Measurements from ENCODE around the gene DAZAP1.
A peak's percentile ranks its signal among the peaks of the same experiment; 100 is the strongest.

The DAZAP1 gene

GRCh38 chr19:1399079-1399478, 8.3 kb upstream of the DAZAP1 start:
- Histone ChIP-seq H3K9ac (ENCODE audit: low read length) (no peak overlapping the region), H3K4me1 (ENCODE audit: control insufficient read depth, insufficient read depth, low read length) (peaks cover 25% of the 10 kb centered on the region), H3K36me3 (ENCODE audit: control insufficient read depth, insufficient read depth, low read length) (no peaks in the 10 kb centered on the region), H3K9me3 (ENCODE audit: control insufficient read depth, low read length) (no peaks in the 10 kb centered on the region), H3K4me3 (ENCODE audit: low read length) (no peak overlapping the region), H3K27me3 (ENCODE audit: control insufficient read depth, insufficient read depth, low read length) (peaks cover 7% of the 10 kb centered on the region)

GRCh38 chr19:1399745-1400144, 7.6 kb upstream of the DAZAP1 start:
- Histone ChIP-seq H3K4me1 (ENCODE audit: control insufficient read depth, insufficient read depth, low read length) (peaks cover 25% of the 10 kb centered on the region), H3K9me3 (ENCODE audit: control insufficient read depth, low read length) (no peaks in the 10 kb centered on the region), H3K9ac (ENCODE audit: low read length) (no peak overlapping the region), H3K36me3 (ENCODE audit: control insufficient read depth, insufficient read depth, low read length) (no peaks in the 10 kb centered on the region), H3K4me3 (ENCODE audit: low read length) (no peak overlapping the region), H3K27me3 (ENCODE audit: control insufficient read depth, insufficient read depth, low read length) (peaks cover 7% of the 10 kb centered on the region)

GRCh38 chr19:1400281-1401137, 6.9 kb upstream of the DAZAP1 start:
- H3K27me3 ChIP-seq (ENCODE audit: control insufficient read depth, insufficient read depth, low read length), result peaks cover 7% of the 10 kb centered on the region
- H3K4me3 ChIP-seq (ENCODE audit: low read length), result no peak overlapping the region
- H3K9me3 ChIP-seq (ENCODE audit: control insufficient read depth, low read length), result no peaks in the 10 kb centered on the region
- peak overlapping the region; percentile 48 for H3K9ac ChIP-seq (ENCODE audit: low read length)
- H3K36me3 ChIP-seq (ENCODE audit: control insufficient read depth, insufficient read depth, low read length), result no peaks in the 10 kb centered on the region
- H3K4me1 ChIP-seq (ENCODE audit: control insufficient read depth, insufficient read depth, low read length), result peaks cover 25% of the 10 kb centered on the region

GRCh38 chr19:1401138-1401888, 6.1 kb upstream of the DAZAP1 start, which contains the start of gene GAMT:
Gene GAMT, minus strand, starts transcription at chr19:1401542. Its CDS starts 66 bp downstream, at chr19:1401476.
- H3K4me1 ChIP-seq (ENCODE audit: control insufficient read depth, insufficient read depth, low read length), result peaks cover 17% of the 10 kb centered on the region
- H3K36me3 ChIP-seq (ENCODE audit: control insufficient read depth, insufficient read depth, low read length), result no peaks in the 10 kb centered on the region
- no peaks in the 10 kb centered on the region for H3K9me3 ChIP-seq (ENCODE audit: control insufficient read depth, low read length)
- H3K9ac ChIP-seq (ENCODE audit: low read length), result peak within 1 kb of the TSS; percentile 48
- peaks cover 3% of the 10 kb centered on the region for H3K27me3 ChIP-seq (ENCODE audit: control insufficient read depth, insufficient read depth, low read length)
- H3K4me3 ChIP-seq (ENCODE audit: low read length), result no peak within 1 kb of the TSS

- no peak overlapping the region for H3K4me3 ChIP-seq (ENCODE audit: low read length)
- no peaks in the 10 kb centered on the region for H3K9me3 ChIP-seq (ENCODE audit: control insufficient read depth, low read length)
- peaks cover 3% of the 10 kb centered on the region for H3K27me3 ChIP-seq (ENCODE audit: control insufficient read depth, insufficient read depth, low read length)
- no peaks in the 10 kb centered on the region for H3K36me3 ChIP-seq (ENCODE audit: control insufficient read depth, insufficient read depth, low read length)
- peaks cover 13% of the 10 kb centered on the region for H3K4me1 ChIP-seq (ENCODE audit: control insufficient read depth, insufficient read depth, low read length)
- no peak overlapping the region for H3K9ac ChIP-seq (ENCODE audit: low read length)
Measured at GRCh38 chr19:1401889-1402217, 5.5 kb upstream of the DAZAP1 start.

GRCh38 chr19:1402411-1403070, 4.8 kb upstream of the DAZAP1 start:
- peaks cover 3% of the 10 kb centered on the region for H3K27me3 ChIP-seq (ENCODE audit: control insufficient read depth, insufficient read depth, low read length)
- H3K9ac ChIP-seq (ENCODE audit: low read length), result no peak overlapping the region
- H3K4me3 ChIP-seq (ENCODE audit: low read length), result no peak overlapping the region
- H3K9me3 ChIP-seq (ENCODE audit: control insufficient read depth, low read length), result no peaks in the 10 kb centered on the region
- peaks cover 13% of the 10 kb centered on the region for H3K4me1 ChIP-seq (ENCODE audit: control insufficient read depth, insufficient read depth, low read length)
- H3K36me3 ChIP-seq (ENCODE audit: control insufficient read depth, insufficient read depth, low read length), result no peaks in the 10 kb centered on the region

- Histone ChIP-seq H3K9ac (ENCODE audit: low read length) (peak overlapping the region; percentile 59), H3K27me3 (ENCODE audit: control insufficient read depth, insufficient read depth, low read length) (peaks cover 3% of the 10 kb centered on the region), H3K4me3 (ENCODE audit: low read length) (peak overlapping the region; percentile 56), H3K4me1 (ENCODE audit: control insufficient read depth, insufficient read depth, low read length) (peaks cover 30% of the 10 kb centered on the region), H3K9me3 (ENCODE audit: control insufficient read depth, low read length) (no peaks in the 10 kb centered on the region), H3K36me3 (ENCODE audit: control insufficient read depth, insufficient read depth, low read length) (no peaks in the 10 kb centered on the region)
Measured at GRCh38 chr19:1406774-1407527, 435 bp upstream of the DAZAP1 start.

GRCh38 chr19:1408300-1409203, 1.2 kb downstream of the DAZAP1 start:
- Histone ChIP-seq H3K9me3 (ENCODE audit: control insufficient read depth, low read length) (no peaks in the 10 kb centered on the region), H3K36me3 (ENCODE audit: control insufficient read depth, insufficient read depth, low read length) (no peaks in the 10 kb centered on the region), H3K4me3 (ENCODE audit: low read length) (peak overlapping the region; percentile 45), H3K4me1 (ENCODE audit: control insufficient read depth, insufficient read depth, low read length) (peaks cover 38% of the 10 kb centered on the region), H3K27me3 (ENCODE audit: control insufficient read depth, insufficient read depth, low read length) (no peaks in the 10 kb centered on the region), H3K9ac (ENCODE audit: low read length) (peak overlapping the region; percentile 87)

GRCh38 chr19:1409204-1410005, 2.0 kb downstream of the DAZAP1 start:
- peak overlapping the region; percentile 45 for H3K4me3 ChIP-seq (ENCODE audit: low read length)
- H3K36me3 ChIP-seq (ENCODE audit: control insufficient read depth, insufficient read depth, low read length), result no peaks in the 10 kb centered on the region
- H3K4me1 ChIP-seq (ENCODE audit: control insufficient read depth, insufficient read depth, low read length), result peaks cover 38% of the 10 kb centered on the region
- no peaks in the 10 kb centered on the region for H3K27me3 ChIP-seq (ENCODE audit: control insufficient read depth, insufficient read depth, low read length)
- H3K9me3 ChIP-seq (ENCODE audit: control insufficient read depth, low read length), result no peaks in the 10 kb centered on the region
- H3K9ac ChIP-seq (ENCODE audit: low read length), result peak overlapping the region; percentile 87

GRCh38 chr19:1410136-1410786, 2.9 kb downstream of the DAZAP1 start:
- Histone ChIP-seq H3K36me3 (ENCODE audit: control insufficient read depth, insufficient read depth, low read length) (no peaks in the 10 kb centered on the region), H3K27me3 (ENCODE audit: control insufficient read depth, insufficient read depth, low read length) (no peaks in the 10 kb centered on the region), H3K9ac (ENCODE audit: low read length) (peak overlapping the region; percentile 34), H3K4me1 (ENCODE audit: control insufficient read depth, insufficient read depth, low read length) (peaks cover 44% of the 10 kb centered on the region), H3K4me3 (ENCODE audit: low read length) (no peak overlapping the region), H3K9me3 (ENCODE audit: control insufficient read depth, low read length) (no peaks in the 10 kb centered on the region)
